Thyroid gland (tissue), 4 donors: ENCODE results near the gene FMN2.

Experiments used
- CTCF ChIP-seq, 6 experiments: fragments of 200-600 bp in 3 of 6; fragments of 450-650 bp in 3 of 6; sonication (generic) in 3 of 6; IDR thresholded peaks; one replicate each; pipeline ENCODE4 v1.5.1; 2016 to 2019; ENCODE audit warnings: antibody characterized with exemption in 6 of 6, mild to moderate bottlenecking in 2 of 6, inconsistent platforms in 1 of 6, moderate library complexity in 1 of 6
- POLR2A ChIP-seq, 2 donors: fragments of 450-650 bp; IDR thresholded peaks; one replicate each; pipeline ENCODE4 v1.6.1; 2017; ENCODE audit warnings: antibody characterized with exemption in 2 of 2, mild to moderate bottlenecking in 2 of 2, moderate library complexity in 1 of 2

DNA sequence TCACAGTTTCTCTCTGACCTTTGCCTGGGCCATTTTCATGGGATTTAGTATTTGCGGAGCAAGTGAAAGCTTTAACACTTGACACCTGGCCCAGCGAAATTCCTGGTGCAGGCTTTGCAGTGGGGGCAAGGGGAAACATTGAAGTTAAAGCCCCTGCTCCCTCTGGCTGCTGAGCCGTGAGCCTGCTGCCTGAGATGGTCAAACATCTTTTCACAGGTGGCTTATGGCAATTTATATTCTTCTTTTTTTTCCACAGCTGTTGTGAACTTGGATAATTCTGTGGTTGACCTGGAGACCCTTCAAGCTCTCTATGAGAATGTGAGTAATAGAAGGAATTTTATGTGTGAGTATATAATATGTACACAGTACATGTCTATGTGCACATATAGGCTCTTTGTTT lies 202.9 kb downstream of the FMN2 start:
- TF ChIP-seq POLR2A (IDR thresholded peaks at IDR 0.05): no peak
- no peak for TF ChIP-seq CTCF (IDR thresholded peaks at IDR 0.05)
